Thyroid gland (tissue), 4 donors: ENCODE data around the gene IL1F10. TPM values are rescaled to one million over a fixed set of nuclear protein-coding genes. Genes with fewer than 3 reads are reported as not detected.

Experiments
- DNase-seq, 2 donors: peaks; one replicate each; pipeline ENCODE4 v3.0.0-alpha.2; 2019
- H3K27ac ChIP-seq, 3 donors: fragments of 200-600 bp; sonication (generic); 1 replicate in 2 of 3; 2 replicates in 1 of 3; pipeline ENCODE4 v1.5.1; 2016 to 2019; ENCODE audit warnings: mild to moderate bottlenecking in 1 of 3, moderate library complexity in 1 of 3
- H3K27me3 ChIP-seq: fragments of 200-600 bp; sonication (generic); one replicate; pipeline ENCODE4 v1.5.1; 2019
- H3K36me3 ChIP-seq, 2 donors: fragments of 200-600 bp; sonication (generic); one replicate each; pipeline ENCODE4 v1.5.1; 2016 to 2019
- H3K4me1 ChIP-seq, 2 donors: fragments of 200-600 bp; sonication (generic); one replicate each; pipeline ENCODE4 v1.5.1; 2017 to 2019
- H3K4me3 ChIP-seq, 3 donors: fragments of 200-600 bp; sonication (generic); replicated peaks in 1 of 3; 1 replicate in 2 of 3; 2 replicates in 1 of 3; pipeline ENCODE4 v1.5.1; 2016; ENCODE audit warnings: mild to moderate bottlenecking in 1 of 3
- H3K9me3 ChIP-seq: fragments of 200-600 bp; sonication (generic); one replicate; pipeline ENCODE4 v1.5.1; 2017
- POLR2A ChIP-seq, 2 donors: fragments of 450-650 bp; IDR thresholded peaks; one replicate each; pipeline ENCODE4 v1.6.1; 2017; ENCODE audit warnings: antibody characterized with exemption in 2 of 2, mild to moderate bottlenecking in 2 of 2, moderate library complexity in 1 of 2
- WGBS, 2 donors: methylation state at CpG; one replicate each; pipeline ENCODE4 v1.1.5; 2017; 5-methylcytosine and 5-hydroxymethylcytosine counted together
- intact Hi-C: fragments of 100-400 bp; cut with DNase I; formaldehyde crosslinking; loops from one replicate; pipeline ENCODE4 v1.15.1; 2023
- total RNA-seq, 4 donors: library from RNA; depleted of rRNA; stranded (reverse); fragments of >200 nt; gene quantifications; one replicate each; pipeline ENCODE4 v1.2.3, GENCODE V29; 2016
- TF ChIP-seq, protein P1 (sequence below), 6 experiments: fragments of 200-600 bp in 3 of 6; fragments of 450-650 bp in 3 of 6; sonication (generic) in 3 of 6; IDR thresholded peaks; one replicate each; pipeline ENCODE4 v1.5.1; 2016 to 2019; ENCODE audit warnings: antibody characterized with exemption in 6 of 6, mild to moderate bottlenecking in 2 of 6, inconsistent platforms in 1 of 6, moderate library complexity in 1 of 6

IL1F10 gene
- not detected for total RNA-seq

- 86 to 88% methylated on average over 3 of the region's 3 CpGs for WGBS, 2 donors
- no peak within 1 kb of the TSS for H3K27ac ChIP-seq
- no peaks in the 10 kb centered on the region for H3K27me3 ChIP-seq
- no peak for TF ChIP-seq POLR2A (IDR thresholded peaks at IDR 0.05)
- TF ChIP-seq, protein P1, sequence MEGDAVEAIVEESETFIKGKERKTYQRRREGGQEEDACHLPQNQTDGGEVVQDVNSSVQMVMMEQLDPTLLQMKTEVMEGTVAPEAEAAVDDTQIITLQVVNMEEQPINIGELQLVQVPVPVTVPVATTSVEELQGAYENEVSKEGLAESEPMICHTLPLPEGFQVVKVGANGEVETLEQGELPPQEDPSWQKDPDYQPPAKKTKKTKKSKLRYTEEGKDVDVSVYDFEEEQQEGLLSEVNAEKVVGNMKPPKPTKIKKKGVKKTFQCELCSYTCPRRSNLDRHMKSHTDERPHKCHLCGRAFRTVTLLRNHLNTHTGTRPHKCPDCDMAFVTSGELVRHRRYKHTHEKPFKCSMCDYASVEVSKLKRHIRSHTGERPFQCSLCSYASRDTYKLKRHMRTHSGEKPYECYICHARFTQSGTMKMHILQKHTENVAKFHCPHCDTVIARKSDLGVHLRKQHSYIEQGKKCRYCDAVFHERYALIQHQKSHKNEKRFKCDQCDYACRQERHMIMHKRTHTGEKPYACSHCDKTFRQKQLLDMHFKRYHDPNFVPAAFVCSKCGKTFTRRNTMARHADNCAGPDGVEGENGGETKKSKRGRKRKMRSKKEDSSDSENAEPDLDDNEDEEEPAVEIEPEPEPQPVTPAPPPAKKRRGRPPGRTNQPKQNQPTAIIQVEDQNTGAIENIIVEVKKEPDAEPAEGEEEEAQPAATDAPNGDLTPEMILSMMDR (IDR thresholded peaks at IDR 0.05) = no peak
- intact Hi-C loops = no loop called here
- no peak for DNase-seq
- no peaks in the 10 kb centered on the region for H3K4me1 ChIP-seq
- H3K4me3 ChIP-seq = no peak within 1 kb of the TSS
- H3K9me3 ChIP-seq = no peaks in the 10 kb centered on the region
- H3K36me3 ChIP-seq = no peaks in the 10 kb centered on the region
Measured at GRCh38 chr2:113067681-113068080, at the start of gene IL1F10. TSS of gene IL1F10 (plus strand) at chr2:113067970. CDS start at chr2:113072739, 4,769 bp downstream.

DNA sequence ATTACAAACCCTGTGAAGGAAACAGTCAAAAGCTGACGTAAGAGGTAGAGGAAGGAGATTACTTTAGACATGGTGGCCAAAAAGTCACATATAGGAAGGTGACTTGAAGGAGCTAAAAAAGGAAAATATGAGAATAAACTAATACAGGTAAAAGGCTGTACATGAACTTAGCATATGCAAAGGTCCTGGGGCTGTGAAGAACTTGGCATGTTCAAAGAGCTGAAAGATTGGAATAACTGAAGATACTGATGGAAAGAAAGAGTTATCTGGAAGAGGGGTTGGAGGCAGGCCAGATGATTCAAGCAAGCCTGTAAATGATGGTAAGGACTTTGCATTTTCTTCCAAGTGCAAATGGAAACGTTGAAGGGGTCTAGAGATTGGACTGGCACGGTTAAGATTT is 49.3 kb upstream of the IL1F10 start:
- H3K4me3 ChIP-seq = no peak overlapping the region
- no peak for DNase-seq
- H3K9me3 ChIP-seq = no peaks in the 10 kb centered on the region
- intact Hi-C loops = no loop called here
- no peaks in the 10 kb centered on the region for H3K4me1 ChIP-seq
- no peak overlapping the region for H3K27ac ChIP-seq
- H3K36me3 ChIP-seq = no peaks in the 10 kb centered on the region
- WGBS, 2 donors = 80 to 86% methylated on average over 3 of the region's 3 CpGs
- no peaks in the 10 kb centered on the region for H3K27me3 ChIP-seq
- TF ChIP-seq POLR2A (IDR thresholded peaks at IDR 0.05) = no peak
- TF ChIP-seq, protein P1 (IDR thresholded peaks at IDR 0.05) = no peak

- 68 to 81% methylated on average over 4 of the region's 4 CpGs for WGBS, 2 donors
- DNase-seq = no peak
- Histone ChIP-seq H3K4me1 (no peaks in the 10 kb centered on the region), H3K27me3 (no peaks in the 10 kb centered on the region), H3K27ac (no peak overlapping the region), H3K4me3 (no peak overlapping the region), H3K36me3 (no peaks in the 10 kb centered on the region), H3K9me3 (no peaks in the 10 kb centered on the region)
- intact Hi-C loops = no loop called here
- no peak for TF ChIP-seq POLR2A (IDR thresholded peaks at IDR 0.05)
- TF ChIP-seq, protein P1 (IDR thresholded peaks at IDR 0.05) = no peak
Measured at GRCh38 chr2:113021312-113021711, 46.5 kb upstream of the IL1F10 start.

- intact Hi-C loops = no loop called here
- TF ChIP-seq, protein P1 (IDR thresholded peaks at IDR 0.05) = no peak
- TF ChIP-seq POLR2A (IDR thresholded peaks at IDR 0.05) = no peak
- 82 to 94% methylated on average over 2 of the region's 2 CpGs for WGBS, 2 donors
- H3K4me3 ChIP-seq = no peak overlapping the region
- no peaks in the 10 kb centered on the region for H3K27me3 ChIP-seq
- H3K36me3 ChIP-seq = no peaks in the 10 kb centered on the region
- H3K9me3 ChIP-seq = no peaks in the 10 kb centered on the region
- H3K4me1 ChIP-seq = no peaks in the 10 kb centered on the region
- no peak for DNase-seq
- H3K27ac ChIP-seq = no peak overlapping the region
Measured at GRCh38 chr2:113024764-113025163, 43.0 kb upstream of the IL1F10 start.

DNA sequence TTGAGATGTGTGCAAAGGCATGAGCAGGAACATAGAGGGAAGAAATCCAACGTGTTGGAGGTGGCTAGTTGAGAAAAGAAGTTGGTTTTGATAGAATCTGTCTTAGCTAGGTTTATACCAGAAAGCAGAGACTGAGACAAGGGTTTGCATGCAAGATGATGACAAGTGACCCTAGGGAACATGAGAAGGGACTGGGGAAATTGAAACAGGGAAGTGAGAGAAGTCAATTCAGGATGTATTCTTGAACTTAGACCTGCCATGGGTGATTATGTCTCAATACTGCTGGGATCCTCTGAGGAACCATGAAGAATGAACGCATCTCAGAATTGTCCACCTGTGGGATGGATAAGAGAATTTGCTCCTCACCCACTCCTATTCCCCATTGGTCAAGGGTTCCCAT is 42.0 kb upstream of the IL1F10 start:
- 62 to 67% methylated on average over 2 of the region's 2 CpGs for WGBS, 2 donors
- Histone ChIP-seq H3K4me3 (no peak overlapping the region), H3K4me1 (no peaks in the 10 kb centered on the region), H3K27me3 (no peaks in the 10 kb centered on the region), H3K36me3 (no peaks in the 10 kb centered on the region), H3K27ac (no peak overlapping the region), H3K9me3 (no peaks in the 10 kb centered on the region)
- TF ChIP-seq, protein P1 (IDR thresholded peaks at IDR 0.05) = no peak
- no peak for TF ChIP-seq POLR2A (IDR thresholded peaks at IDR 0.05)
- no peak for DNase-seq
- intact Hi-C loops = no loop called here
